Stimulated activated CD8-positive, alpha-beta memory T cell treated with anti-CD3 and anti-CD28 coated beads, Interleukin-7, amount 100 ng/mL, for 24 hours (primary cell): ENCODE measurements around the gene HIPK3.
"Not testable (repeated sequence)": the region's sequence is repeated elsewhere in the genome, so short reads cannot be mapped to it uniquely, and the experiment has no call there.

Experiments
- DNase-seq: peaks from one replicate; pipeline ENCODE4 v3.0.0-alpha.2; 2020; ENCODE audit warnings: low read depth

Gene HIPK3

GRCh38 chr11:33257160-33257896, at the start of gene HIPK3:
Gene HIPK3 (plus strand): TSS chr11:33257381.
- DNase-seq = peak; percentile 45

GRCh38 chr11:33207408-33207985, 49.7 kb upstream of the HIPK3 start:
- no peak for DNase-seq

GRCh38 chr11:33208150-33208549, 49.0 kb upstream of the HIPK3 start:
- no peak for DNase-seq

GRCh38 chr11:33211153-33211552, 46.0 kb upstream of the HIPK3 start:
- no peak for DNase-seq

GRCh38 chr11:33211580-33211979, 45.6 kb upstream of the HIPK3 start:
- DNase-seq = no peak

GRCh38 chr11:33214187-33214586, 43.0 kb upstream of the HIPK3 start:
- DNase-seq = no peak

- no peak for DNase-seq
These were observed 42.4 kb upstream of the HIPK3 start for GRCh38 chr11:33214767-33215166.

GRCh38 chr11:33216676-33217075, 40.5 kb upstream of the HIPK3 start:
- DNase-seq = not testable (repeated sequence)

- no peak for DNase-seq
These were observed 35.0 kb upstream of the HIPK3 start for GRCh38 chr11:33222052-33222750.

GRCh38 chr11:33225371-33225770, 31.8 kb upstream of the HIPK3 start:
- no peak for DNase-seq

- no peak for DNase-seq
These were observed 29.5 kb upstream of the HIPK3 start for GRCh38 chr11:33227578-33228261.

- no peak for DNase-seq
These were observed 22.6 kb upstream of the HIPK3 start for GRCh38 chr11:33234397-33235190.

- no peak for DNase-seq
These were observed 20.1 kb upstream of the HIPK3 start for GRCh38 chr11:33237039-33237597.

GRCh38 chr11:33242575-33242974, 14.6 kb upstream of the HIPK3 start:
- no peak for DNase-seq

- DNase-seq = not testable (repeated sequence)
These were observed 13.5 kb upstream of the HIPK3 start for GRCh38 chr11:33243654-33244053.

GRCh38 chr11:33248416-33248971, 8.7 kb upstream of the HIPK3 start:
- DNase-seq = no peak

GRCh38 chr11:33256031-33256812, 959 bp upstream of the HIPK3 start:
- DNase-seq = no peak

GRCh38 chr11:33256813-33257159, 395 bp upstream of the HIPK3 start:
- DNase-seq = no peak

GRCh38 chr11:33257897-33258630, 883 bp downstream of the HIPK3 start:
- peak; percentile 46 for DNase-seq
